Fibroblast of the aortic adventitia (primary cell): ENCODE results near the gene PEAK1. TPM values are rescaled to one million over a fixed set of nuclear protein-coding genes. Genes with fewer than 3 reads are reported as not detected.

ENCODE experiments used
- DNase-seq: peaks from one replicate; pipeline ENCODE4 v3.0.0-alpha.2; 2010; ENCODE audit warnings: low read depth
- H3K4me3 ChIP-seq: 2 replicates; pipeline ENCODE4 v1.5.1; 2011; ENCODE audit warnings: low read depth, mild to moderate bottlenecking, control low read depth, low read length, moderate library complexity
- CTCF ChIP-seq: IDR thresholded peaks from 2 replicates; pipeline ENCODE4 v1.5.1; 2011; ENCODE audit warnings: mild to moderate bottlenecking, low read length, control low read depth, inconsistent platforms; ENCODE audit not compliant: insufficient read depth
- total RNA-seq: library from RNA; depleted of rRNA; stranded (reverse); fragments of >200 nt; gene quantifications from 2 replicates; pipeline ENCODE4 v1.2.3, GENCODE V29; 2012; ENCODE audit warnings: low replicate concordance

Gene PEAK1
- total RNA-seq, 1 donor, result 98.2 TPM

GRCh38 chr15:77312523-77312922 lies 107.4 kb downstream of the PEAK1 start:
- TF ChIP-seq CTCF, result no peak
- peak; percentile 74 for DNase-seq
- no peak overlapping the region for H3K4me3 ChIP-seq

- no peak for TF ChIP-seq CTCF
- H3K4me3 ChIP-seq, result no peak overlapping the region
- no peak for DNase-seq
These were observed 108.1 kb downstream of the PEAK1 start for GRCh38 chr15:77311618-77312398.

- no peak for TF ChIP-seq CTCF
- no peak overlapping the region for H3K4me3 ChIP-seq
- DNase-seq, result no peak
These were observed 108.9 kb downstream of the PEAK1 start for GRCh38 chr15:77311020-77311419.

GRCh38 chr15:77309392-77309791 lies 110.5 kb downstream of the PEAK1 start:
- TF ChIP-seq CTCF, result no peak

GRCh38 chr15:77305953-77306352 lies 114.0 kb downstream of the PEAK1 start:
- DNase-seq, result no peak
- H3K4me3 ChIP-seq, result no peak overlapping the region
- TF ChIP-seq CTCF, result no peak

More at GRCh38 chr15:77309392-77309791, 110.5 kb downstream of the PEAK1 start:
- DNase-seq, result no peak
- H3K4me3 ChIP-seq, result no peak overlapping the region

- DNase-seq, result peak; percentile 41
- TF ChIP-seq CTCF, result no peak
- H3K4me3 ChIP-seq, result no peak overlapping the region
These were observed 123.0 kb downstream of the PEAK1 start for GRCh38 chr15:77296773-77297337.
